GM19023 (cell line): ENCODE data around the gene BCL11A.
"Not testable (repeated sequence)": the region's sequence is repeated elsewhere in the genome, so short reads cannot be mapped to it uniquely, and the experiment has no call there.

Experiments used
- ATAC-seq: cut with Tn5 transposase; IDR thresholded peaks from one replicate; pipeline ENCODE4 v1.9.1; 2021; ENCODE audit warnings: mild to moderate bottlenecking, moderate library complexity; ENCODE audit not compliant: unreplicated experiment

Gene BCL11A

GRCh38 chr2:60440079-60440766 is 113.2 kb downstream of the BCL11A start:
- ATAC-seq = no peak

DNA sequence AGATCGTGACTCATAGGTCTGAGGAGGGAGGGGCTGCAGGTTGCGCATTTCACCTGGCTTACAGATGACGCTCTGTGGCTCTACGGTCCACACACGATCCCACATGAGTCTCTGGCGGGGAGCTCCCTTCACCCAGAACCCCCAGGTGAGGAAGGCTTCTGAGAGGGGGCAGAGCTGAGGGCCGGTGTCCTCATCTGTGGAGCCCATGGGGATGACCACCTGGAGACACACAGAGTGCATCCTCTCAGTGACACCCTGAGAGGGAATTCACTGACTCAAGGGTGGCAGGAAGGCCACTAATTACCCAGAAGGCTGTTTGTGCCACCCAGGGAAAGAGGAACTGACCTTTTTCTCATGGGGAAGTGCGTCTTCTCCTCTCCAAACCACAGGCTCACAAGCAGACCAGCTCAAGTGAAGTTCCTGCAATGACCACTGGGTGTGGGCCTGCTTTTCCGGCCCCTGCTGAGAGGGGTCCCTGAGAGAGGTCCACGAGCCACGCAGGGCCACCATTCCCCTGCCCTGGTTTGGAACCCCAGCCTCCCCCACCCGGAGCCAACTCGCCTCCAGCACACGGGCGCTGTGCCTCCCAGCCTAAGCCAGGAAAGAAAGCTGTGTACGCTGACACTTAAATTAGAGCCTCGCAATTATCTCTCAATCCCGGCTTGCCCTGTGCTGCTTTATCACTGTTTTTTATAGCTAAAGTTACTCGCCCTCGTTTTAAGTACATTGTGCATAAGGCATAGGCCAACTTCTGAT is 114.1 kb downstream of the BCL11A start:
- peak; percentile 99 for ATAC-seq

- no peak for ATAC-seq
These were observed 114.8 kb downstream of the BCL11A start for GRCh38 chr2:60438653-60439052.

DNA sequence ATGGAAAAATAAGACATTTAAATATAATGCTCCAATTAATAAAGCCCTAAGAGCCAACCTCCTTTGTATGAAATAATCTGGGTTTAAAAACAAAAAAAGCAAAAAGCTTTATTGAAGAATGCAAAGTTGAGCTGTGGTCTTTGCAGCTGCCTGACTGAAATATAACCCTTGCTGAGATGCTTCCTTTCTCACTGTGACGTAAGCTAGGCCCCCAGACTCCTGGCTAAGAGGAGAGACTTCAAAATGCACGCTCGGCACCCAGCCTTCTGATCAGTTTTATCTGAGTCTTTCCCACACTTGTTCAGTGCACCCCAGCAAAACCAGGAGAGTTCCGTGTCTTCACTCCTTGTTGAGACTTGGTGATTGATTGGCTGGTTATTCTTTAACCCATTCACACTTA is 115.3 kb downstream of the BCL11A start:
- ATAC-seq = no peak

- ATAC-seq = no peak
These were observed 116.3 kb downstream of the BCL11A start for GRCh38 chr2:60437080-60437696.

DNA sequence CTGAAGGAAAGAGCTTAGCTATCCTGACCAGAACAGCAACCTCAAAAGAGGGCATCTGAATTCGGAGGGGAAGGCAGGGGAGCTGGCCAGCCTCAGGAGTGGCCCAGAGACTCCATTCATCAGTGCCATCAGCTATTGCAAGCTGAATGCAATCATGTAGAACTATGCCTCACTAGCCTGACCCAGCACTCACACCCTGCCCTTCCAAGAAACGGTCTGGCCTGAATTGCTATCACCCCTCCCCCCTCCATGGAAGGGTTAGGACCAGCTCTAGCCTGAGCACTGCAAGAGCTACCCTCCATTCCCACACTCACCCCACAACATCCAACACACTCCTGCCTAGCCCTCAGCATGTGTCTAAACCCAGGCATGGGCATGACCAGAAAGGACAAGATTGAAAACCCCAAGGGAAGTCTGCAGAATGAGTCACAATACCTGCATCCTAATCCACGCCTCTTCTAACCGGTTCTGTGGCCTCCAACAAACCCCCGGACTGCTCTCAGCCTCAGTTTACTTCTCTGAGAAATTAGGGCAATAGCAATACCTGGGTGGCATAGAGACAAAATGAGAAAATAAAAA is 120.3 kb downstream of the BCL11A start:
- ATAC-seq = no peak

GRCh38 chr2:60432035-60432601 is 121.3 kb downstream of the BCL11A start:
- ATAC-seq = no peak

DNA sequence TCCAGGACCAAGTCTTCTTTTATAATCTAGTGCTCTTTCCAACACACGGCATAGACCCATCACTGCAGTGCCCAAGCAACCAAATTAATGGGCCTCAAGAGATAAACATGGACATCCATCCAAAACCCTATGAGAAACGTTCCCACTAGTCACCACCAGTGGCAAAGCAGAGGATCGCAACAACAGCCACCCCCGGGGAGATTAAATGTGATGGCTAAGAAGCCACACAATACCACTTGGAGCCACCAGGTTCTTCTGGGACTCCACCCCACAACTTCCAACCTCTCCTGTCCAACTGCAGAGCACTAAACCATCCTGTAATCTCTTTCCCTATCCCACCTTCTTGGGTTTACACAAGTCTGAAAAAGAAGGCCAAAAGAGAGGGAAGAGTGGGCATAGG is 123.8 kb downstream of the BCL11A start:
- no peak for ATAC-seq

DNA sequence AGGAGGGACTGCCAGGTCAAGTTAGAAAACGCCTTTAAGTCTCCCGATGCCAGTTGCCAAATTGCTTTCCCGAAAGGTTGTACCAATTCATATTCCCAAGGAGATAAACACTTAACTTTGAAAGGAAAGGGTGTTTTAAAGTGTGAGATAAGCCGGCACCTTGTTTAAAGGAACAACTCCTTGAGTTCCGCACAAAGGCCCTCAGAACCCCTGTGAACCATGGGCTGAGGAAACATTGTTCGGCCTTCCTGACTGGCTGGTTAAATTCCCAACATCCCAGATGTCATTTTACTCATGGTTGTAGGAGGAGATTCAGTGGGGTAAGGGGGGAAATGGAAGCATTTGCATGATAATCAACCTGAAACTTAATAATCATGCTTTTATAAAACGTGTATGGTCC is 126.6 kb downstream of the BCL11A start:
- no peak for ATAC-seq

DNA sequence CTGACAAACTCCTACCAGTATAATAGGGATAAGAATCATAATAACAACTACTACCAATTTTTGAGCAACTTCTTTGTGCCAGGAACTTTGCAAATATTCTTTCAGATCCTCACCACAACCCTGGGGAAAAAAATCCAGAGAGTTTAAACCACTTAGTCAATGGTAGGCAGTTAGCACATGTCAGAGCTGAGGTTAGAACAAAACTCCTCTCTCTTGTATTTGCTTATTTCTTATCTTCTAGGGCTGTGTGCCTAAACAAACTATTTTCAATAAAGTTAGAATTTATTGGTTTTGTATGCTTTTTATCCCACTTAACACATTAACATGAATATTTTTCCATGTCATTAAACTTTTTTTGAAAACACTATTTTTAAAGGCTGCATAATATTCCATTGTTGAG is 127.1 kb downstream of the BCL11A start:
- no peak for ATAC-seq

GRCh38 chr2:60424233-60424632 is 129.2 kb downstream of the BCL11A start:
- ATAC-seq = no peak

DNA sequence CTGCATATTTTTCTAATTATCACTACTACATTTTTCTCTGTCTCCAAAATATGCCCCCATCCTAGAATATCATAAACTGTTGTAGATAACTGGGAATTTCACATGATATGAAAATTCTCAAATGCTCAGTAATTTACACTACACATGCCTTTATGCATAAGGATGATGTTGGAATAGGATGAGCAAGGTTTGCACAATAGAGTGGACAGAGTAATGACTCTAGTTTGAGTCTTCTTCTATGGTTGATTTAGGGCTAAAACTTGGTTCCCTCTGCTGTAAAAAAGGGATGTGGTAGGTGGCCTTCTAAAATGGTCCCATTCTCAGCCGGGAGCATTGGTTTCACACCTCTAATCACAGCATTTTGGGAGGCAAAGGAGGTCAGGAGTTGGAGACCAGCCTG is 129.9 kb downstream of the BCL11A start:
- no peak for ATAC-seq

GRCh38 chr2:60422826-60423483 is 130.5 kb downstream of the BCL11A start:
- no peak for ATAC-seq

- ATAC-seq = not testable (repeated sequence)
These were observed 136.2 kb downstream of the BCL11A start for GRCh38 chr2:60417210-60417609.

GRCh38 chr2:60416221-60417008 is 137.0 kb downstream of the BCL11A start:
- no peak for ATAC-seq

DNA sequence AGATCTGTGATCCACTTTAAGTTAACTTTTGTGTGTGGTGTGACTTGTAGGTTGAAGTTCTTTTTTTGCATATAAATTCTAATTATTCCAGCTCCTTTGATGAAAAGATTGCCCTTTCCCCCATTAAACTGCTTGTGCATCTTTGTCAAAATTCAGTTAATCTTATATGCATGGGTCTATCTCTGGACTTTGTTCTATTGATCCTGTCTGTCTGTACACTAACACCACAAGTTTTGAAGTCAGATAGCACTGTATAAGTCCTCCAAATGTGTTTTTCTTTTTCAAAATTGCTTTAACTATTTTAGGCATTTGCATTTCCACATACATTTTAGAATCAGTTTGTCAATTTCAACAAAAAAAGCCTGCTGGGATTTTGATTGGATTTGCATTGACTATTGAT is 137.6 kb downstream of the BCL11A start:
- ATAC-seq = no peak

DNA sequence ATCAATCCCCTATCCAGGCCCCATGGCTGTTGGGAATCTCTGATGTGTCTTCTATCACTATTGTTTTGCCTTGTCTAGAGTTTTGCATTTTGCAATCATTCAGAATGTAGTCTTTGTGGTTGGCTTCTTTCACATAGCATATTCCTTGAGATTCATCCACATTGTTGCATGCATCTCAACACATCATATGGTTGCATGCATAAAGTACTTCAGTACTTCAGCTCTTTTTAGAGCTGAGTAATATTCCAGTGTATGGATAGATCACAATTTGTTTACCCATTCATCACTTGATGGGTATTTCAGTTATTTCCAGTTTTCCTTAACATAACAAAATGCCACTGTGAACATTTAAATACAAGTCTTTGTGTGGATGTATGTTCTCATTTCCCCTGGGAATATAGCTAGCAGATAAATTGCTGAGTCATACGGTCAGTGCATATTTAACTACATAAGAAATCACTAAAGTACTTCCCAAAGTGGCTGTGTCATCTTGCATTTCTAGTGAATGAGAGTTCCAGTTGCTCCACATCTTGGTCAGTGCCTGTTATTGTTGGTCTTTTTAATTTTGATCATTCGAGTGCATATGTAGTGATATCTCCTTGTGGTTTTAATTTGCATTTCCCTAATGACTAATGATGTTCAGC is 138.8 kb downstream of the BCL11A start:
- no peak for ATAC-seq

DNA sequence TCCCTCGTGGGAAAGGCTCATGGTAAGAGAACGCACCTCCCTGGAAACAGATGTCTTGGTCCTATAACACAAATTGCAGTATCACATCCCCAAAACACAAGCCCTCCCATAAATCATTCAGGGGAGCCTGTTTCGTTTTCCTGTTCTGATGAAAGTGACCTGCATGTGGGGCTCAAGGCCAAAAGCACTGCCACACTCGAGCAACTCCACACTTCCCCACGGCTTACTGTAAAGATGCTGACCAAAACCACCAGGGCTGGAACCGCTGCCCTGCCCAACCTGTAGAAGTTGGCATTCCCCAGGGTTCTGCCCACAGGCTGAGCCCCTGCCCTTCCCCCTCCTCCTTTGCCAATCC is 139.7 kb downstream of the BCL11A start:
- peak; percentile 61 for ATAC-seq

DNA sequence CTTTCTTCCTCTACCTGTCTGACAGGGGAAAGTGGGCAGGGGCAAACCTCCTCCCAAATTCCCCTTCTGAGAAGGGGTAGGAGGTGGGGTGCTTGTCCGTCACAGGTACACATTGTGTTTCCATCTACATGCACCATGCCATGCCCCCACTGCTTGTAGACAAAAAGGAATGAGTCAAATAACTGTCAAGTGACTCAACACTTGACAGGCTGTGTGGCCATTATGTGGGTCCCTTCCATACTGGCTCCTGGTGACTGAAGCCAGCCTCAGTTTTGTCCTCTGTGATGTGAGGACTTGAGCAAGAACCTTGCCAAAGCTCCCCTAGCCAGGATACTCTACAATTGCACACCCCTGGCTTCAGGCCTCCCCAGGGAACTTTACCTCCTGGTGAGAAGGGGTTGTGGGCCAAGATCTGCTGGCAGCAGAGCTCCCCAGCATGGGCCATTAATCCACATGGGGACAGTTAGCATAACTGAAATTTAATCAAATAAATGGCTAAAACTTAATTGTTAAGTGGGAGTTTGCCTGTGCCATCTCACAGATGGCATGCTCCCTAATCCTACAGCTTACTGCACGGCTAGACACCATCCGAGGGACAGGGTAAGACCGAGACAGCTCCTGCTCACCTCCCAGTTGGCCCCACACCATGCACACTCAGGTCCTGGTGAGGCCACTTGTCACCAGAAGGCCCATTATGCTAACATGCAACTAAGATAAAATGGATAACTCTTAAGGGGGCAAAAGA is 140.2 kb downstream of the BCL11A start:
- peak; percentile 27 for ATAC-seq
